Measurements from ENCODE around the gene ARHGAP42. TPM values are rescaled to one million over a fixed set of nuclear protein-coding genes. Genes with fewer than 3 reads are reported as not detected.
A peak's percentile ranks its signal among the peaks of the same experiment; 100 is the strongest.

The ARHGAP42 gene
- total RNA-seq, 1 donor, result 16.8 TPM

- peak; percentile 54 for DNase-seq (ENCODE audit: low read depth)
- no peak for TF ChIP-seq CTCF (IDR thresholded peaks at IDR 0.05; ENCODE audit: insufficient read depth, low read depth, low read length)
- no peak overlapping the region for H3K4me3 ChIP-seq (ENCODE audit: low read depth, low read length)
These were observed 221.7 kb downstream of the ARHGAP42 start for GRCh38 chr11:100908746-100909145.

DNA sequence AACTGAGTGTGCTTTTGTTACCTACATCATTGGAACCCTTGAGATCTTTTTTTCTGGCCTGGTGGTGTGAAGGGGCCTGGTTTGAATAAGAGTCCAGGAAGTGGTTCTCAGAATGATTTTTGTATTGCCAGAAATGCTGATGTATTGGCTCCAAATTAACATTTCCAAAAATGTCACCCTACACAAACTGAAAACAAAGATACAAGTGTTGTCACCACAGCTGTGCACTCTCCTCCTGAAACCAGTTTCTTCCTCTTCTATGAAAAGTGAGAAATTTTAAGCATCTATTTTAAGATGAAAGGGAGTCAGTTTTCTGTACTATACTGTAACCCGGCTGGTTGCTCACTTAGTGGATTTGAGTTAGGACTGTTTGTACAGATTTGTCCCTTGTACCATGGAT is 223.7 kb downstream of the ARHGAP42 start:
- TF ChIP-seq CTCF (IDR thresholded peaks at IDR 0.05; ENCODE audit: insufficient read depth, low read depth, low read length), result no peak
- no peak overlapping the region for H3K4me3 ChIP-seq (ENCODE audit: low read depth, low read length)
- DNase-seq (ENCODE audit: low read depth), result no peak

DNA sequence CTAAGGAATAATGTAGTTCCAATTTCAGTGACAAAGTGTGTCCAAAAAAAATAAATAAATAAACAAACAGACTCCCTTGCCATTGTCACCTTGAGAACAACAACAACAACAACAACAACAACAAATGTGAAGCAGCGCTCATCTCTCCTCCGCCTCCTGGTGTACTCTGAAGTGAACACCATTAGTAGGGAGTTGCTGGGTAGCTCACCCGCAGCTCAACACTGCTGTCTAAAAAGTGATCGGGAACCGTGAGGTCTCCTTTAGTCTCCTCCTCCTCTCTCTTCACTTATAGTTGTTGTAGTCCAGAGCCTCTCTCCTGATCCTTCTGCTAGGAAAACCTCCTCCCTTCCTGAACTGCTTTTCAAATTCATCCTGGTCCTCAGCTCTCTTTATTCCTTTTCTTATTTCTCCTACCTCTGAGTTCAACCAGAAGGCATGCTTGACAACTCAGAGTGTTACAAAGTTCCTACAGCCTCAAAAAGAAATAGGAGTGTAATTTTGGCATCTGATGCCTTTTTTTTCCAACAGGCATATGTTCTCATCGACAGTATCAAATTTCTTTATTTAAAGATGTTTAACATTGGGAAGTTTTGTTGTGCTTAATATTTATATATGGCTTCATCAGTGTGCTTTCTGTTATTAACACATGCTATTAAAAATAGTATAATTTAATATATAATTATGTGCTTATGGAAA is 227.5 kb downstream of the ARHGAP42 start:
- H3K4me3 ChIP-seq (ENCODE audit: low read depth, low read length), result no peak overlapping the region
- TF ChIP-seq CTCF (IDR thresholded peaks at IDR 0.05; ENCODE audit: insufficient read depth, low read depth, low read length), result no peak
- no peak for DNase-seq (ENCODE audit: low read depth)

DNA sequence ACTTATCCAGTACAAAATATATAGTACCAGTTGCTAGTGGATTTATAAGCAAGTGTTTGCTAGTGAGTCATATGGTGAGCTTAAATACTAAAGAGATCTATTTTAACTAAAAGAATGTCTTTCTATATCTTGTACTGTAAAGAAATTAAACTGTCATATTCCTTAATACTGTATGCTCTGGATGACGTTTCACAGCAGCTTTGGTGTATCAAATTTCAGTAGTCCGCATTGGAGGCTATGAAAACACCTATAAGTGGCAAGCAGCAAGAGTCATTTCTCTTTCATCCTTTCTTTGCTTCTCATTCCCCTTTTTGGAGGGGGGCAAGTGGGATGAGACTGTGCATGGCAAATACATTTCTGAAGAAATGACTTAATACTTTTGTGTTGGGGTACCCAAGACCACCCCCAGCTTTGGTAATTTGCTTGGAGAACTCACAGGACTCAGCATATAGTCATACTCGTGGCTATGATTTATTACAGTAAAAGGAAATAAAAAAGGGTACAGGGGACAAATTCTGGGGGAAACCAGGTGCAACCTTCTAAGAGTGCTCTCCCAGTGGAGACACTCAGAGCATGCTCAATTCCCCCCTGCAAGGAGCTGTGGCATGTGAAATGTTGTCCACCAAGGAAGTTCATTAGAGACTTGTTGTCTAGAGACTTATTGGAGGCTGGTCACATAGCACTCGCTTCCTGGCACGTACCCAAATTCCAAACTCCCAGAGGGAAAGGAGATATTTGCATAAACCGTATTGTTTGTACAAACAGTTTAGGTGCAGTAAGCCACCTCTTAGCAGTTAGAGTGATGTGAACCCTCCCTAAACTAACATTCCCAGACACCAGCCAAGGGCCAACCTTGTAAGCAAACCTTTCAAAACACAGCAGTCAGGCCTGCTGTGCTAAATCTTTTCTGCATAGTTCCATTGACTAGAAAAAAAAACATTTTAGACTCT is 231.7 kb downstream of the ARHGAP42 start:
- H3K4me3 ChIP-seq (ENCODE audit: low read depth, low read length), result no peak overlapping the region
- peak; percentile 54 for DNase-seq (ENCODE audit: low read depth)
- no peak for TF ChIP-seq CTCF (IDR thresholded peaks at IDR 0.05; ENCODE audit: insufficient read depth, low read depth, low read length)

DNA sequence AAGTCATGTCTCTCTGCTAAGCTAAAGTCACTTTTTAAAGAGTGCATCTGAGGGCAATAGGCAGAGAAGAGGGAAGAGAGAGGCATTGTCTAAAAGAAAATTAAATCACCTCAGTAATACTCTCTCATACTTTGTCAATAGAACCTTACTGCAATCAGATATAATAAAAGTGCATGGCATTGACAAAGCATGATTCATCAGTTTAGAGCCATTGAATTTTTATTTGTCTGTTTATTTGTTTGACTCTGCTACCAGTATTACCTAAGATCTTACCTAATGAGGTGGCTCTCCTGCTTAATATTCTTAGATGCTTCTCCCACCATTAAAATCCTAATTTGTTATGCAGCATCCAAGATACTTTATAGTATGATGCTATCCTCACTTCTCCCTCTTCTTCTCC is 233.5 kb downstream of the ARHGAP42 start:
- TF ChIP-seq CTCF (IDR thresholded peaks at IDR 0.05; ENCODE audit: insufficient read depth, low read depth, low read length), result no peak
- DNase-seq (ENCODE audit: low read depth), result no peak
- no peak overlapping the region for H3K4me3 ChIP-seq (ENCODE audit: low read depth, low read length)

DNA sequence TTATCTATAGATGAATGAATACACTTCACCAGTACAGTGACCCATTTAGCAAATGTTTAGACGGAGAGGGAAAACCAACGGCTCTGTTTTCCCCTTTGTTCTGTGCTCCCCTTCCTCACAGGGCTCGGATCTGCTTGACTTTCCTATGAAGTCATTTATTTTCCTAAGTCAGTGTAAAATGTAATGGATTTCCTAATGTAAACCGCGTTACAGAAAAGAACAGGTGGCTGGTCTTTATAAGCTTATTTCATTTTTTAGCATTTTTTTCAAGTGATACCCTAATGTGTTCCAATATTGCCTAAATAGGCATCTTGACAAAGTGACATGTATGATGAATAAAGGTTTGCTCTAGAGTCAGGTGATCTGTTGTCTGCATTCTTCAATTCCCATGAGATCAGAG is 235.0 kb downstream of the ARHGAP42 start:
- H3K4me3 ChIP-seq (ENCODE audit: low read depth, low read length), result no peak overlapping the region
- TF ChIP-seq CTCF (IDR thresholded peaks at IDR 0.05; ENCODE audit: insufficient read depth, low read depth, low read length), result no peak
- DNase-seq (ENCODE audit: low read depth), result peak; percentile 18

Measured in fibroblast of villous mesenchyme (primary cell).